ENCODE data around the gene SARDH. TPM values are rescaled to one million over a fixed set of nuclear protein-coding genes. Genes with fewer than 3 reads are reported as not detected.

SARDH gene
- total and polyA plus RNA-seq, 11 donors: 0.19 to 1.7 (median 0.69) TPM

GRCh38 chr9:133616643-133617405, 121.3 kb downstream of the SARDH start:
- no peak overlapping the region for H3K27ac ChIP-seq
- peak in 1 of 4 donors; percentile 29 for ATAC-seq
- no peaks in the 10 kb centered on the region for H3K4me1 ChIP-seq
- H3K9me3 ChIP-seq: no peaks in the 10 kb centered on the region
- no peak for DNase-seq
- H3K4me3 ChIP-seq: no peak overlapping the region
- intact Hi-C loops (cut with DNase I): no loop called here
- TF ChIP-seq POLR2A (IDR thresholded peaks at IDR 0.05): no peak
- TF ChIP-seq, protein P1, sequence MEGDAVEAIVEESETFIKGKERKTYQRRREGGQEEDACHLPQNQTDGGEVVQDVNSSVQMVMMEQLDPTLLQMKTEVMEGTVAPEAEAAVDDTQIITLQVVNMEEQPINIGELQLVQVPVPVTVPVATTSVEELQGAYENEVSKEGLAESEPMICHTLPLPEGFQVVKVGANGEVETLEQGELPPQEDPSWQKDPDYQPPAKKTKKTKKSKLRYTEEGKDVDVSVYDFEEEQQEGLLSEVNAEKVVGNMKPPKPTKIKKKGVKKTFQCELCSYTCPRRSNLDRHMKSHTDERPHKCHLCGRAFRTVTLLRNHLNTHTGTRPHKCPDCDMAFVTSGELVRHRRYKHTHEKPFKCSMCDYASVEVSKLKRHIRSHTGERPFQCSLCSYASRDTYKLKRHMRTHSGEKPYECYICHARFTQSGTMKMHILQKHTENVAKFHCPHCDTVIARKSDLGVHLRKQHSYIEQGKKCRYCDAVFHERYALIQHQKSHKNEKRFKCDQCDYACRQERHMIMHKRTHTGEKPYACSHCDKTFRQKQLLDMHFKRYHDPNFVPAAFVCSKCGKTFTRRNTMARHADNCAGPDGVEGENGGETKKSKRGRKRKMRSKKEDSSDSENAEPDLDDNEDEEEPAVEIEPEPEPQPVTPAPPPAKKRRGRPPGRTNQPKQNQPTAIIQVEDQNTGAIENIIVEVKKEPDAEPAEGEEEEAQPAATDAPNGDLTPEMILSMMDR (IDR thresholded peaks at IDR 0.05): no peak
- H3K27me3 ChIP-seq: peaks cover 9 to 68% (median 27%) of the 10 kb centered on the region in 9 donors
- no peaks in the 10 kb centered on the region for H3K36me3 ChIP-seq
- WGBS, 4 donors: 69 to 82% (median 79%) methylated on average over 9 to 13 of the region's 13 CpGs

DNA sequence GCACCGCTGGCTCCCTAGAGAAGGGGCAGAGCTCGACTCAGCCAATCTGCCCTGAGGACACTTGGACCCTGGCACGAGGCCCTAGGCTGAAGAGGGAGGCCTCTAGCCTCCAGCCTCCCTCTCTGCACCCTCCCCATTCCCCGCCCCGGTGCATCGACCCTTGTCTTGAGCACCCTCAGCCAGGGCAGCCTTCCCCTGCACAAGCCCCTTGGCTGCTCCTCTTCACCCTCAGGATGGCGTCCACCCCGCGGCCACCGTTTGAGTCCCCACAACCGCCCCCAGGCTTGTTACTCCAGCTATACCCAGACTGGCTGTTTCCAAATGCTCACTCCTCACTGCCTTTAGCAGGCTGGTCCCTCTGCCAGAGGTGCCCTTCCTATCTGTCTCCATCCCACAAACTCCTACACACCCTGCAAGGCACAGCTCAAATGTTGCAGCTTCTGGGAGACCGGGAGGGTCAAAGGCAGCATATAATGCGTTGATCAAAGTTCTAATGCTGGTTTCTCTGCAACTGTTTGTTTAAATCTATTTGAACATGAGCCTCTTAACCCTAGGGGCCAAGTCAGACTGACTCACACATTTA, 122.5 kb downstream of the SARDH start:
- peaks cover 7 to 74% (median 32%) of the 10 kb centered on the region in 9 donors for H3K27me3 ChIP-seq
- intact Hi-C loops (cut with DNase I): no loop called here

DNA sequence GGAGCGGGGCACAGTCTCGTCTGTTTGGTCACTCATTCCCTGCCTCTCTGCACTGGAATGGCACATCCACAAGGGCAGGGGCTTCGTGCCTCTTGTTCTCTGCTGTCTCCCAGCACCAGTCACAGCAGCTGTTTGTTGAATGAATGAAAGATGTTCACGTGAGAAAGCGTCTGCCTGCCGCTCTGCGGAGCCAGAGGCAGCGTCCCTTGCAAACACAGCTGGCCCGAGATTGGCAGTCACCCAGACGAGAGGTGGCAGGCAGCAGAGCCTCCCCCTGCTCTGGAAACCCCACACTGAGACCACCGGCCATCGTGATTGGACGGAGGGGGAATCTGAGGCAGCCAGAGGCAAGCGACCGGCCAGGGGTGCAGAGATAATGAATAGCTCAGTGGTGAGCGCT, 123.0 kb downstream of the SARDH start:
- intact Hi-C loops (cut with DNase I): no loop called here
- TF ChIP-seq, protein P1 (IDR thresholded peaks at IDR 0.05): no peak
- H3K4me1 ChIP-seq: no peaks in the 10 kb centered on the region
- no peak overlapping the region for H3K4me3 ChIP-seq
- H3K9me3 ChIP-seq: no peaks in the 10 kb centered on the region
- DNase-seq: no peak
- 33 to 57% (median 37%) methylated on average over 5 to 16 of the region's 16 CpGs for WGBS, 4 donors
- no peak overlapping the region for H3K27ac ChIP-seq
- H3K27me3 ChIP-seq: peaks cover 7 to 78% (median 35%) of the 10 kb centered on the region in 9 donors
- H3K36me3 ChIP-seq: no peaks in the 10 kb centered on the region
- no peak for ATAC-seq

More for the DNA sequence above, 122.5 kb downstream of the SARDH start:
- no peak overlapping the region for H3K4me3 ChIP-seq
- ATAC-seq (no peak), DNase-seq (no peak)
- no peaks in the 10 kb centered on the region for H3K36me3 ChIP-seq
- TF ChIP-seq, protein P1 (IDR thresholded peaks at IDR 0.05): no peak
- TF ChIP-seq POLR2A (IDR thresholded peaks at IDR 0.05): no peak
- no peak overlapping the region for H3K27ac ChIP-seq
- H3K4me1 ChIP-seq: no peaks in the 10 kb centered on the region
- WGBS, 4 donors: 69 to 87% (median 76%) methylated on average over 10 to 13 of the region's 13 CpGs
- no peaks in the 10 kb centered on the region for H3K9me3 ChIP-seq

GRCh38 chr9:133614678-133615077, 123.5 kb downstream of the SARDH start:
- Histone ChIP-seq H3K4me3 (no peak overlapping the region), H3K27ac (no peak overlapping the region), H3K9me3 (no peaks in the 10 kb centered on the region), H3K27me3 (peaks cover 7 to 83% (median 38%) of the 10 kb centered on the region in 9 donors), H3K36me3 (no peaks in the 10 kb centered on the region), H3K4me1 (no peaks in the 10 kb centered on the region)
- intact Hi-C loops (cut with DNase I): no loop called here
- WGBS, 4 donors: 63 to 73% (median 69%) methylated on average over 5 of the region's 5 CpGs
- ATAC-seq (no peak), DNase-seq (no peak)
- TF ChIP-seq POLR2A (IDR thresholded peaks at IDR 0.05): no peak
- TF ChIP-seq, protein P1 (IDR thresholded peaks at IDR 0.05): no peak

Data from heart left ventricle (tissue), 16 donors.